Mammary epithelial cell (primary cell): ENCODE results near the gene TIMMDC1.

ENCODE experiments used
- EZH2 ChIP-seq: IDR thresholded peaks from 2 replicates; pipeline ENCODE4 v1.6.1; 2012; ENCODE audit warnings: low read length, inconsistent platforms, borderline replicate concordance
- TF ChIP-seq, protein P1 (sequence below), 2 donors: IDR thresholded peaks in 1 of 2; conservative IDR thresholded peaks in 1 of 2; 2 replicates each; pipeline ENCODE4 v1.5.1; 2011 to 2012; ENCODE audit warnings: inconsistent platforms in 2 of 2, low read length in 2 of 2, mild to moderate bottlenecking in 2 of 2, control low read depth in 1 of 2, low read depth in 1 of 2; ENCODE audit not compliant: insufficient read depth in 1 of 2; ENCODE audit errors: extremely low read depth in 1 of 2

- TF ChIP-seq, protein P1, sequence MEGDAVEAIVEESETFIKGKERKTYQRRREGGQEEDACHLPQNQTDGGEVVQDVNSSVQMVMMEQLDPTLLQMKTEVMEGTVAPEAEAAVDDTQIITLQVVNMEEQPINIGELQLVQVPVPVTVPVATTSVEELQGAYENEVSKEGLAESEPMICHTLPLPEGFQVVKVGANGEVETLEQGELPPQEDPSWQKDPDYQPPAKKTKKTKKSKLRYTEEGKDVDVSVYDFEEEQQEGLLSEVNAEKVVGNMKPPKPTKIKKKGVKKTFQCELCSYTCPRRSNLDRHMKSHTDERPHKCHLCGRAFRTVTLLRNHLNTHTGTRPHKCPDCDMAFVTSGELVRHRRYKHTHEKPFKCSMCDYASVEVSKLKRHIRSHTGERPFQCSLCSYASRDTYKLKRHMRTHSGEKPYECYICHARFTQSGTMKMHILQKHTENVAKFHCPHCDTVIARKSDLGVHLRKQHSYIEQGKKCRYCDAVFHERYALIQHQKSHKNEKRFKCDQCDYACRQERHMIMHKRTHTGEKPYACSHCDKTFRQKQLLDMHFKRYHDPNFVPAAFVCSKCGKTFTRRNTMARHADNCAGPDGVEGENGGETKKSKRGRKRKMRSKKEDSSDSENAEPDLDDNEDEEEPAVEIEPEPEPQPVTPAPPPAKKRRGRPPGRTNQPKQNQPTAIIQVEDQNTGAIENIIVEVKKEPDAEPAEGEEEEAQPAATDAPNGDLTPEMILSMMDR (conservative IDR thresholded peaks at IDR 0.05 in 1 of 2, IDR thresholded peaks at IDR 0.05 in 1 of 2; ENCODE audit: extremely low read depth in 1 of 2, insufficient read depth in 1 of 2, low read depth in 1 of 2, low read length in 2 of 2): no peak
- no peak for TF ChIP-seq EZH2
Measured at GRCh38 chr3:119469418-119470189, 28.7 kb upstream of the TIMMDC1 start.
